GM13976 (cell line): Measurements from ENCODE around the gene POLR2J.
A peak's percentile ranks its signal among the peaks of the same experiment; 100 is the strongest.

Experiments
- DNase-seq: peaks from one replicate; pipeline ENCODE4 v3.0.0; 2012; ENCODE audit warnings: low spot score
- CTCF ChIP-seq: IDR thresholded peaks from 2 replicates; pipeline ENCODE4 v1.5.1; 2012; ENCODE audit warnings: borderline replicate concordance, mild to moderate bottlenecking; ENCODE audit not compliant: insufficient read depth; ENCODE audit errors: extremely low read depth, missing control alignments, control extremely low read depth
- in situ Hi-C: fragments of 300-500 bp; cut with MboI; formaldehyde crosslinking; loops from one replicate; pipeline ENCODE4 v1.12.0; 2022; ENCODE audit warnings: low sequenced_read_pairs, mixed read lengths, inconsistent platforms; ENCODE audit not compliant: unreplicated experiment

Gene POLR2J

DNA sequence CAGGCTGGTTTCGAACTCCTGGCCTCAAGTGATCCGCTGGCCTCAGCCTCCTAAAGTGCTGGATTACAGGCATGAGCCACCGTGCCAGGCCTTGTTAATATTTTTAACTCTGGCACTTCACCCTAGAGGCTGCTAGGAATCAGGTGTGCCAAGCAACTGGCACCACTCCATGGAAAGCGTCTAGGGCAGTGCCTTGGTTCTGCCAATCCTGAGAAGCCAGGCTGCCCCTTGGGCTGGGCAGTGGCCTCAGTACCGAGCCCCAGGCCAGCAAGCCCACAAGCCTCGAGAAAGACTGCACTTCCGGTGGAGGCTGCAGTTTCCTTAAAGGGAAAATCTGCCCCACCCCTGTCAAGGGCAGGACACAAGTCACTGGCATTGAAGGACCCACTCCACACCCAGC is 25.4 kb downstream of the POLR2J start:
- in situ Hi-C loops = no loop called here
- DNase-seq = no peak

DNA sequence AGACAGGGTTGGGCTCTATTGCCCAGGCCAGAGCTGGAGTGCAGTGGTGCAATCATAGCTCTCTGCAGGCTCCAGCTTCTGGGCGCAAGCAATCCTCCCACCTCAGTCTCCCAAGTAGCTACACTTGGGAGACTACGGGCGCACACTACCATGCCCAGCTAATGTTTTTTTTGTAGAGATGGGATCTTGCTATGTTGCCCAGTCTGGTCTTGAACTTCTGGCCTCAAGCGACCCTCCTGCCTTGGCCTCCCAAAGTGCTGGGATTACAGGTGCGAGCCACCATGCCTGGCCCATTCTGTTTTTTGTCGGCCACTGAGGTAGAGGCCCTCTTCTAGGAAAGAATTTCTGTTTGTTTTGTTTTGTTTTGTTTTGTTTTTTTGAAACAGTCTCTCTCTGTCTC is 26.3 kb downstream of the POLR2J start:
- in situ Hi-C loops = no loop called here
- TF ChIP-seq CTCF = no peak
- no peak for DNase-seq

More for the DNA sequence above, 25.4 kb downstream of the POLR2J start:
- TF ChIP-seq CTCF = no peak

DNA sequence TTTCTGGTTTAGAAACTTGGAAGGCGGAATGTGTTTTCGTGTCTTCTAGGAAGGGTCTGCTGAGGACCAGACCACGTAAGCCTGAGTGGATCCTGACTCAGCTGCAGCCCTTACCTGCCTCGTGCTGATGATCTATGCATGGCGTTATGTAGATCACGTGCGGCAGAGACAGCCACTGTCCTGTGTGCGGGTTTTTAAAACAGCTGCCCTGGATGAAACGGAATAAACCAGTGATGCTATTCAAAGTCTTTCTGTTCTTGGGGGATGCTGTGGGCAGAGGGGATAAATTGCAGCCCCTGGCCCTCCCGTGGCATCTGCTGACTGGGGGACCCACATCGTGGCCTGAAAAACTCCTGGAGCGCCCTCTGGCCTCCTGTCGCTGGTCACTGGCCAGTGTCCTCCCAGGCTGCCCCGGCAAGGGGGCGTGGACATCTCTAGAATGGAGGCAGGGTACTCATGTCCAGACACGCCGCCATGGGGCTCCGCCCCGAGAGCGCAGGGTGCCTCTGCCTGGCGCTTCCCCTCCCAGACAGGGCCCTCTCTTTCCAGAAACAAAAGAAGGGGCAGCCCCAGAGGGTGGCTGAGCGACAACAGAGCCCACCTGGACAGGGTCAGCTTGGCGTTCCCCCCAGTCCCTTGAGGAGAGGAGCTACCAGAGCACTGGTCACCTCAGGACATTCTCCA is 27.2 kb downstream of the POLR2J start:
- no peak for TF ChIP-seq CTCF
- in situ Hi-C loops = no loop called here
- no peak for DNase-seq

- in situ Hi-C loops = no loop called here
- TF ChIP-seq CTCF = peak; percentile 66
- no peak for DNase-seq
Observed at GRCh38 chr7:102450242-102450641, 28.5 kb downstream of the POLR2J start.

DNA sequence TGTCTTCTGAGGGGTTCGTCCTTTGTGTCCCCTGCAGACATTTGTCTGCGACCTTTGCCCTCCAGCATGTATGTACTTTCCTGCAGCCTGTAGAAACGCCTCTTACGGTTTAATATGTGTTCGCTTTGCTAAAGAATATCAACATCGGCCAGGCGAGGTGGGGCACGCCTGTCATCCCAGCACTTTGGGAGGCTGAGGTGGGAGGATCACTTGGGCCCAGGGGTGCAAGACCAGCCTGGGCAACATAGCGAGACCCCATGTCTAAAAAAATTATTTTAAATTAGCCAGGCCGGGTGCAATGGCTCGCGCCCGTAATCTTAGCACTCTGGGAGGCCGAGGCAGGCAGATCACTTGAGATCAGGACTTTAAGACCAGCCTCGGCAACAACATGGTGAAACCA is 29.6 kb downstream of the POLR2J start:
- no peak for DNase-seq
- TF ChIP-seq CTCF = no peak
- in situ Hi-C loops = no loop called here

DNA sequence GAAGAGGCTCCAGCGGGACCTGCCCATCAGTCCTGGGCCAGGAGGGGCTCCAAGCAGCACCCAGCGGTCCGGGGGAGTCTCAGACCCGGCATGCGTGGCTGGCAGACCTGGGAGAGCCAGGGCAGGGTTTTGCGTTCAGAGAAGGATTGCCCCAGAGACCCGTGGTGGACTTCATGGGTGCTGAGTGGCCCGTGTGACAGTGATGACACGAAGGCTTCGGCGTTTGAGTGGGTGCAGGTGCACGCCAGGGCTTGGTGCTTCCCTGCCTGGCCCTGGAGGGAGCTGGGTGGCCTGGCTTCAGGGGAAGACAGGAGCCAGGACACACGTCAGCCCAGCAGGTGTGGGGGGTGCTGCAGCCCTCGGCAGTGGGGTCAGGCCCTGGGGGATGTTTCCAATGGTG is 31.4 kb downstream of the POLR2J start:
- no peak for TF ChIP-seq CTCF
- DNase-seq = no peak
- in situ Hi-C loops = no loop called here

GRCh38 chr7:102446387-102447156 is 32.1 kb downstream of the POLR2J start:
- in situ Hi-C loops = no loop called here
- DNase-seq = no peak
- TF ChIP-seq CTCF = no peak
